Measurements from ENCODE around the gene ARRB1.
"Not testable (repeated sequence)": the region's sequence is repeated elsewhere in the genome, so short reads cannot be mapped to it uniquely, and the experiment has no call there.

Gene ARRB1

DNA sequence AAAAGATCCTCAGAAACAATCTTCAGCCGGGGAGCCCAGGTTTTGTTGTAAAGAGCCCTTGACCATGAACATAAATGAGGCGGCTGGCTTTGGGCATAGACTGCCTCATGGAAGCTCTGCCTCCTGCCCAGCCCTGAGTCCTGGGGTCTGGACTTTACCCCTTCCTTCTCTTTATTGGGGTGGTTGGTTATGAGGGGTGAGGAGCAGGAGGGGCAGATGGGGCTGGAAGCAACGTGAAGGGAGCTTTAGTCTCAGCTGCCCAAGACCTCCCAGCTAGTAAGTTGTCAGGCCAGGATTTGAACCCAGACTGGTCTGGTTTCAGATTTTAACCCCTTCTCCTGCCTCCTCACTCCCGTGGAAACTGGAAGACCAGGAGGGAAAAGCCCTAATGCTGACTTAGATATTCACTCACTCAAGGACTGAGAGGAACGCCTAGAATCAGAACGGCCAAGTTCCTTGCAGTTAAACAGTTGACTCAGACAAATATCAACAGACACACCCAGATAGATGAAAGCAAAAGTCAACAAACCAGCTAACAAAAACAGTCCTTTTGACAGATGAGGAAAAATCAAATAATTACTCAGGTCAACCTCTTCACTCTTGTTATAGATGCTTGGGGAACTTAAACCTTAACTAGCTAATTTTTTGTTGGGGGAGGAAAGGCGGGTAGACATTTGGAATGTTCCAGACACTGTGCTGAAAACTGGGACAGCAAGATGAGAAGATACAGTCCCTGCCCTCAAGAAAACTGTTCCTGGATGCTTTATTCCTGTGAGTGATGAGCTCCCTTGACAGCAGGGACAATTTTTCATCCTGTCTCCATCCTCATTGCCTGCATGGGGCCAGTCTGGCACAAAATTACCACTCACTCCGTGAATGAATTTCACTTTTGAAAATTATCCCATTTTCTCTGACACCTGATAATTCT is 20.8 kb upstream of the ARRB1 start:
- no peak for DNase-seq

DNA sequence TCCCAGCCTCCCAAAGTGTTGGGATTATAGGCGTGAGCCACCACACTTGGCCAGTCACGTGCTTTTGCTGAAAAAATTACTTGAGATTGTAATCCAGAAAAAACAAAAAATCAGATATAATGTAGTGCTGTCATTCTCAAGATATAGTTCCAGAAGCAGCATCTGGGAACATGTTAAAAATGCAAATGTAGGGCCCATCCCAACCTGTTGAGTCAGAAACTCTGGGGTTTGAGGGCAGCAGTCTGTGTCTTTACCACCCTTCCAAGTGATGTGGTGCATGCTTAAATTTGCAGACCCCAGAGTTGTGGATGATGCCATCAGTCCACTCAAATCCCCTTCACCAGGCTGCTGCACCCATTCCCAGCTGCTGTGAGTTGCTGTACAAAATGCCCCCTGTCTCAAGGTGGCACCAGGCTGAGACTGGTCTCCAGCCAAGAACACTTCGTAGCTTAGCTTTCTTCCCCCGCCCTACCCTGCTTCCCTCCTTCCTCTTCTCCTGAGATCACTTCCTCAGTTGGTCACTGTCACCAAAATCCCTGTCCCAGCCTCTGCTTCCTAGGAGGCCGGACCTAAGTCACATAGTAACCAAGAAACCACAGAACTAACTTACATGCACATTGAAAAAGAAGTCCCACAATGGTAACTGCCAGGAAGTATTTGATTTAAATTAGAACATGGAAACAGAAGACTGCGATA is 18.2 kb upstream of the ARRB1 start:
- no peak for DNase-seq

DNA sequence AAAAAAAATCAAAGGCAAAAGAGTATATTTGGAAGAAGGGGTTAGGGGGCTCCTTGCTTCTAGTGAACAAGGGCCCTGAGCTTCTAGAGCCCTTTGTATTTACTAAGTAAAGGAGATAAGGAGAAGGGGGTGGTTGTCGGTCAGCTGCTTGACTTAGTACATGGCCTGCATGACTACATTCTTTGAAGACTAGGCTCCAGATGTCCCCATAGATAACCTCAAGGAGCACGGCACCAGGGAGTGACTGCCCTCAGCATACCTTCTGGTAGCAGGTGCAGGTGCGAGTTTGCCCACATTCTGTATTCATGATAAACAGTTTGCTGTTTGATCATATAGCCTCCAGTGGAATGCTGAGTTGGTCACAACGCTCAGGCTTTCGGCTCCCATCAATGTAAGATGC is 15.4 kb upstream of the ARRB1 start:
- not testable (repeated sequence) for DNase-seq

DNA sequence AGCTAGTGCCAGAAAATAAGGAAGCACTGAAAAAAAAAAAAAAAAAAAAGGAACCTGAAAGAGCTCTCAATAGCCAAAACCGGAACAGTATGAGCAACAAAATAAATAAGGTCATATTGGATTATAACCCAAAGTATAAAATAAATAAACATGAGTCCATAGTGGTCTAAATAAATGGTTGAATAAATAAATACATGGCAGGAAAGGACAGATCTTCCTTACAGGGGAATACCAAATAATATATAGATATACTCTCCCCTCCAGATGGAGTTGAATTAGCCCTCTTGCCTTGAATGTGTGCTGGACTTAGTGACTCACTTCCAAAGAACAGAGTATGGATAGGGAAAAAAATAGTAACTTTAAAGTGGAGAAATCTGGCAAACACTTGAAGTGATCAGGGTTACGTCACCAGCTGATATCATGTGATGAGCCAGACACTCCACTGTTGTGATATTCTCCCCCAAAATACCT is 14.3 kb upstream of the ARRB1 start:
- DNase-seq, result no peak

- not testable (repeated sequence) for DNase-seq
These were observed 10.8 kb upstream of the ARRB1 start for GRCh38 chr11:75362285-75362684.

GRCh38 chr11:75356613-75357012 is 5.2 kb upstream of the ARRB1 start:
- DNase-seq, result no peak

DNA sequence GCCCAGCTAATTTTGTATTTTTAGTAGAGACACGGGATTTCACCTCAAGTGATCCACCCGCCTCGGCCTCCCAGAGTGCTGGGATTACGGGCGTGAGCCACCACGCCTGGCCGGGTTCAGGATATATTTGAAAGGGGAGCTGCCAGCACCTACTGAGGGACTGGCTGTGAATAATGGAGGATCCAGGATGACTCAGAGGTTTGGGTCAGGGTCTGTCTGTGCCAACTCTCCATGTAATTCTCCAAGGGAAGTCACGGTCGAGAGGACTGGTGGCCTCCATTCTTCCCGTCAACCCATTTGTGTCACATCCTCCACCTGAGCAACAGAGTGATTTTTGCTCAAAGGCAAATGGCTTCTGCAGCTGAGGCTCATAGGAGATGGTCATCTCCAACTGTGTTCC is 3.6 kb upstream of the ARRB1 start:
- no peak for DNase-seq

GRCh38 chr11:75352588-75353206 is 1.2 kb upstream of the ARRB1 start:
- DNase-seq, result no peak

DNA sequence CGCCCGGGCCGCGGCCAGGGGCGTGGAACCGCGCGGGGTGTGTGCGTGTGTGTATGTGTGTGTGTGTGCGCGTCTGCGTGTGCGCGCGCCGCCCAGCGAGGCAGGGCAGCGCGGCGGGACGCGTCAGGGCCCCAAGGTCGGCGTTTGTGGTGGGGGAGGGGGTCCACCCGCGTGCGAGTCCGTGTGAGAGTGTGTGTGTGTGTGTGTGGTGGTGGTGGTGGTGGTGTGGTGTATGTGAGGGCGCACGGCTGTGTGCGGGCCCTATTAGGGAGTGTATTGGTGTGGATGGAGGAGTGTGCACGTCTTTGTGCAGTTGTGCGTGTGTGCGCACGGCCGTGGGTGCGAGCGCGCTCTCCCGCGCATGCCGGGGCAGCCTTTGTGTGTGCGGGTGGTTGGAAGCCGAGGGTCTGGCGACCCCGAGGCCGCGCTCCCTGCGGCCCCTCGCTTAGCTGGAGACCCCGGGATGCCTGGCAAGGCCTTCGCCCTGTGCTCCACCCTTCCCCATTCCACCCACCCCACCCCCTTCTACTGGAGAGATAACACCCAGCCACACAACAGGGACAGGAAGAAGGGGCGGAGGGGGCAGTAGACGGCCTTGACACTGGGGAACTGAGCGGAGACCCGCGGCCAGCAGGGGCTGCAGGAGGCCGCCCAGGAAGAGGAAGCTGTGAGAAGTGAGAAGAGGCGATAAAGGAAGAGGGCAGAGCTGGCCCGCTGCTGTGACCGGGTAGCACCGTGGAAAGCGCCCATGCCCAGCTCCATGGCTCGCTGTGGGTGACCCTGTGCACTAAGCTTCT is 528 bp upstream of the ARRB1 start:
- DNase-seq, result no peak

GRCh38 chr11:75350743-75351540 is 519 bp downstream of the ARRB1 start:
- no peak for DNase-seq

- no peak for DNase-seq
These were observed 1.2 kb downstream of the ARRB1 start for GRCh38 chr11:75350122-75350742.

GRCh38 chr11:75349521-75350116 is 1.8 kb downstream of the ARRB1 start:
- no peak for DNase-seq

GRCh38 chr11:75347781-75348566 is 3.5 kb downstream of the ARRB1 start:
- DNase-seq, result peak; percentile 47

DNA sequence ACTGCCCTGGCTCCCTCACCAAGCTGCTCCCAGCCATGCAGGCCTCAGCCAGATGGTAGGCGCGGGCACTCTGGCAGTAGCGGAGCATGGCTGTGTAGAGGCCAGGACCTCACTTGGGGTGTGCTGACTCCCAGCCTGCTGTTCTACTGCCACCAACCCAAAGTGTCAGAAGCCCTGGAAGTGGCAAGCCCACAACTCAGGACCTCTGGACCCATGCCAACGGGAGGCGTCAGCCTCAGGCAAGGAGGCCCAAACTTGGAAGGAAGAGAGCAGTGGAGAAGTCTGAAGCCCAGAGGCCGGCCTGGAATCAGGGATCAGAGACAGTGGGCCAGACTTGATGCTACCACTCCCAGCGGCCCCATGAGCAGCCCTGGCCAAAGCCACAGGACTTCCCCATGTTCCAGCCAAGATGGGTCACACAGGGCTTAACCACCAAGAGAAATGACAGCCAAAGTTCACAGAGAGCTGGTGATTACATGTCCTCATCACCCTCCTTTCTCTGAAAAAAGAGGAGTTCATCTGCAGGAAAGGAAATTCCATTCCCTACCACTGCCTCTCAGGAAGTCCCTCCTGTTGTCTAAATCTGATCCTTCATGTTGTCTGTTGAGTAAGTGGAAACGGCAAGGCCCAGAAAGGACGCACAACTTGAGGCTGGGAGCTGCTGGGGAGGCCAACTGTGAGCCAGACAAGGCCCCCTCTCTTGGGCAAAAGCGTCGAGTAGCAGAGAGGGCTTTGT is 4.4 kb downstream of the ARRB1 start:
- DNase-seq, result peak; percentile 51

- no peak for DNase-seq
These were observed 5.2 kb downstream of the ARRB1 start for GRCh38 chr11:75346296-75346695.

GRCh38 chr11:75345455-75346160 is 5.9 kb downstream of the ARRB1 start:
- no peak for DNase-seq

- DNase-seq, result no peak
These were observed 6.6 kb downstream of the ARRB1 start for GRCh38 chr11:75344761-75345454.

GRCh38 chr11:75344186-75344585 is 7.3 kb downstream of the ARRB1 start:
- DNase-seq, result no peak

All from DMS 273 treated with DMSO at 0.1 percent for 48 hours (cell line).